GM19438 (cell line): ENCODE results near the gene FAM32A.

ENCODE experiments used
- ATAC-seq: cut with Tn5 transposase; IDR thresholded peaks from one replicate; pipeline ENCODE4 v1.9.1; 2021; ENCODE audit warnings: low read depth; ENCODE audit not compliant: unreplicated experiment

FAM32A gene

GRCh38 chr19:16185123-16185767 is at the start of gene FAM32A:
Gene FAM32A (plus strand): TSS chr19:16185410. CDS start chr19:16185443, 33 bp downstream.
- peak; percentile 75 for ATAC-seq

GRCh38 chr19:16135430-16136127 is 49.6 kb upstream of the FAM32A start:
- ATAC-seq: no peak

GRCh38 chr19:16136185-16136999 is 48.8 kb upstream of the FAM32A start:
- no peak for ATAC-seq

GRCh38 chr19:16139752-16140151 is 45.5 kb upstream of the FAM32A start:
- ATAC-seq: no peak

GRCh38 chr19:16141043-16141442 is 44.2 kb upstream of the FAM32A start:
- no peak for ATAC-seq

- ATAC-seq: no peak
These were observed 43.1 kb upstream of the FAM32A start for GRCh38 chr19:16142032-16142580.

GRCh38 chr19:16143399-16144215 is 41.6 kb upstream of the FAM32A start, which contains the start of gene HSH2D:
Gene HSH2D (plus strand): TSS chr19:16143685. CDS start chr19:16148751, 5,066 bp downstream.
- ATAC-seq: peak; percentile 53

GRCh38 chr19:16144216-16144581 is 41.0 kb upstream of the FAM32A start:
- ATAC-seq: no peak

GRCh38 chr19:16146112-16146511 is 39.1 kb upstream of the FAM32A start:
- ATAC-seq: no peak

- ATAC-seq: no peak
These were observed 36.6 kb upstream of the FAM32A start for GRCh38 chr19:16148443-16149229.

GRCh38 chr19:16153582-16154336 is 31.5 kb upstream of the FAM32A start:
- ATAC-seq: no peak

GRCh38 chr19:16154557-16154956 is 30.7 kb upstream of the FAM32A start:
- no peak for ATAC-seq

- ATAC-seq: no peak
These were observed 30.1 kb upstream of the FAM32A start for GRCh38 chr19:16155128-16155527.

- ATAC-seq: no peak
These were observed 28.3 kb upstream of the FAM32A start for GRCh38 chr19:16156904-16157303.

GRCh38 chr19:16157601-16158000 is 27.6 kb upstream of the FAM32A start:
- no peak for ATAC-seq

- ATAC-seq: no peak
These were observed 25.6 kb upstream of the FAM32A start for GRCh38 chr19:16159655-16160054.

GRCh38 chr19:16160445-16160942 is 24.7 kb upstream of the FAM32A start:
- no peak for ATAC-seq

GRCh38 chr19:16160943-16161560 is 24.2 kb upstream of the FAM32A start:
- no peak for ATAC-seq
